GM12878 (cell line): ENCODE results near the gene POU3F3. TPM values are rescaled to one million over a fixed set of nuclear protein-coding genes. Genes with fewer than 3 reads are reported as not detected.

Source experiments
- ATAC-seq: fragments of 200-7000 bp; cut with Tn5 transposase; 3 replicates; pipeline ENCODE4 v1.9.1; 2020; ENCODE audit warnings: mild to moderate bottlenecking, moderate library complexity
- BruUV-seq: library from RNA; stranded (reverse); fragments of 400-500 nt; replicated peaks from 2 replicates; lab custom pipeline; 2021; lab: Mats Ljungman, UMichigan
- CTCF ChIA-PET: fragments of 300-600 bp; sonication (Branson Sonifier 250); formaldehyde crosslinking; extraction: SDS; loops from one replicate; lab custom pipeline; 2021; ENCODE audit warnings: inconsistent platforms; lab: Yijun Ruan, JAX
- POLR2A ChIA-PET: fragments of 350-600 bp; formaldehyde crosslinking; extraction: SDS; loops from one replicate; lab custom pipeline; 2021; ENCODE audit warnings: inconsistent platforms; lab: Charles Lee
- RAD21 ChIA-PET: fragments of 300-600 bp; sonication (Branson Sonifier 250); formaldehyde crosslinking; loops from one replicate; lab custom pipeline; 2023; ENCODE audit warnings: antibody characterized with exemption; ENCODE audit not compliant: unreplicated experiment; lab: Charles Lee
- SMC1A ChIA-PET: fragments of 300-600 bp; sonication (Branson Sonifier 250); formaldehyde crosslinking; loops from one replicate; lab custom pipeline; 2023; ENCODE audit not compliant: unreplicated experiment, uncharacterized antibody; lab: Charles Lee
- DNase-seq: peaks from one replicate; pipeline ENCODE4 v3.0.0-alpha.2; 2011; ENCODE audit warnings: low read depth, low spot score
- FAIRE-seq: peaks from 3 replicates; lab custom pipeline; 2011; peaks lifted over from hg19 to GRCh38; lab: Jason Lieb, UNC
- H2AFZ ChIP-seq: 2 replicates; pipeline ENCODE4 v1.6.0; 2011; ENCODE audit warnings: low read depth, low read length, control low read depth; ENCODE audit not compliant: control insufficient read depth
- H3K27ac ChIP-seq: 2 replicates; pipeline ENCODE4 v1.5.1; 2011; ENCODE audit warnings: control low read depth; ENCODE audit not compliant: control insufficient read depth, insufficient read depth
- H3K27me3 ChIP-seq, 2 experiments: replicated peaks in 1 of 2; 2 replicates each; pipeline versions ENCODE4 v1.6.0 to v1.6.1; 2011; ENCODE audit warnings: low read length in 1 of 2; ENCODE audit not compliant: control insufficient read depth in 2 of 2, insufficient read depth in 2 of 2
- H3K36me3 ChIP-seq, 2 experiments: 2 replicates each; pipeline ENCODE4 v1.5.1; 2011; ENCODE audit warnings: low read length in 1 of 2; ENCODE audit not compliant: control insufficient read depth in 2 of 2, insufficient read depth in 2 of 2
- H3K4me1 ChIP-seq: 2 replicates; pipeline ENCODE4 v1.6.1; 2011; ENCODE audit warnings: mild to moderate bottlenecking, low read length, moderate library complexity, mixed read lengths; ENCODE audit not compliant: control insufficient read depth, insufficient read depth
- H3K4me2 ChIP-seq: 2 replicates; pipeline ENCODE4 v1.6.0; 2011; ENCODE audit warnings: control low read depth; ENCODE audit not compliant: control insufficient read depth, insufficient read depth
- H3K4me3 ChIP-seq: fragments of 200-600 bp; sonication (generic); 2 replicates; pipeline ENCODE4 v1.5.1; 2016
- H3K79me2 ChIP-seq: 2 replicates; pipeline ENCODE4 v1.6.0; 2011; ENCODE audit warnings: low read length; ENCODE audit not compliant: control insufficient read depth, insufficient read depth
- H3K9ac ChIP-seq: 2 replicates; pipeline ENCODE4 v1.8.0; 2011; ENCODE audit warnings: low read length, control low read depth, mixed read lengths; ENCODE audit not compliant: control insufficient read depth, insufficient read depth
- H3K9me3 ChIP-seq: replicated peaks from 3 replicates; pipeline ENCODE4 v1.5.1; 2011; ENCODE audit warnings: mild to moderate bottlenecking, low read length; ENCODE audit not compliant: control insufficient read depth, insufficient read depth
- H4K20me1 ChIP-seq: 2 replicates; pipeline ENCODE4 v1.6.0; 2011; ENCODE audit not compliant: control insufficient read depth, insufficient read depth
- BMI1 ChIP-seq: fragments of 450-650 bp; IDR thresholded peaks from 2 replicates; pipeline ENCODE4 v1.6.1; 2016; ENCODE audit warnings: mild to moderate bottlenecking, moderate library complexity, borderline replicate concordance
- CTCF ChIP-seq, 3 experiments: IDR thresholded peaks in 2 of 3; conservative IDR thresholded peaks in 1 of 3; 2 replicates each; pipeline ENCODE4 v1.5.1; 2011; ENCODE audit warnings: low read depth in 3 of 3, low read length in 3 of 3, mild to moderate bottlenecking in 3 of 3, control low read depth in 2 of 3, moderate library complexity in 2 of 3, inconsistent platforms in 1 of 3, mixed read lengths in 1 of 3; ENCODE audit not compliant: control insufficient read depth in 2 of 3, insufficient read depth in 1 of 3; ENCODE audit errors: extremely low read depth in 1 of 3
- MXI1 ChIP-seq: fragments of 150-350 bp; IDR thresholded peaks from 2 replicates; pipeline ENCODE4 v1.6.1; 2011; ENCODE audit warnings: low read depth, mild to moderate bottlenecking, inconsistent platforms, low read length, improper control_type of control experiment
- NFXL1 ChIP-seq: fragments of 450-650 bp; IDR thresholded peaks from 2 replicates; pipeline ENCODE4 v1.6.1; 2017; ENCODE audit warnings: antibody characterized with exemption, mild to moderate bottlenecking, borderline replicate concordance
- PAX8 ChIP-seq: fragments of 450-650 bp; IDR thresholded peaks from 2 replicates; pipeline ENCODE4 v1.6.1; 2017; ENCODE audit warnings: mild to moderate bottlenecking, moderate library complexity
- POLR2AphosphoS5 ChIP-seq: IDR thresholded peaks from 2 replicates; pipeline ENCODE4 v1.6.1; 2011; ENCODE audit warnings: mild to moderate bottlenecking, low read length, inconsistent platforms
- RFX5 ChIP-seq: IDR thresholded peaks from 2 replicates; pipeline ENCODE4 v1.6.1; 2011; ENCODE audit warnings: low read depth, low read length, improper control_type of control experiment
- SKIL ChIP-seq: fragments of 450-650 bp; IDR thresholded peaks from 2 replicates; pipeline ENCODE4 v1.6.1; 2017; ENCODE audit warnings: mild to moderate bottlenecking, low read depth, inconsistent platforms; ENCODE audit not compliant: poor library complexity, severe bottlenecking
- SUPT20H ChIP-seq: IDR thresholded peaks from 2 replicates; pipeline ENCODE4 v1.6.1; 2011; ENCODE audit warnings: low read depth, mild to moderate bottlenecking, low read length, moderate library complexity, borderline replicate concordance; ENCODE audit not compliant: control insufficient read depth
- ZZZ3 ChIP-seq: IDR thresholded peaks from 2 replicates; pipeline ENCODE4 v1.6.1; 2011; ENCODE audit warnings: low read depth; ENCODE audit not compliant: control insufficient read depth, insufficient read length
- WGBS: methylation state at CpG from one replicate; pipeline ENCODE4 v1.1.6; 2016; ENCODE audit warnings: low lambda C conversion rate; ENCODE audit not compliant: insufficient replicate concordance, insufficient coverage; ENCODE audit errors: missing lambda C conversion rate; 5-methylcytosine and 5-hydroxymethylcytosine counted together
- in situ Hi-C: fragments of 300-500 bp; cut with MboI; formaldehyde crosslinking; loops from 9 replicates; pipeline ENCODE4 v1.14.3; 2018; ENCODE audit warnings: mixed read lengths
- intact Hi-C: fragments of 100-400 bp; cut with micrococcal nuclease; formaldehyde crosslinking; loops from one replicate; pipeline ENCODE4 v1.14.2; 2022; ENCODE audit not compliant: unreplicated experiment
- polyA plus RNA-seq, 11 experiments: library from polyadenylated mRNA; depleted of rRNA in 4 of 11; unstranded in 6 of 11; stranded (reverse) in 5 of 11; fragments of >200 nt; fragmentation: Nextera tagmentation in 4 of 11; fragmentation: Illumina TruSeq in 1 of 11; extraction: Ambion mirVana in 4 of 11; extraction: Trizol in 1 of 11; gene quantifications; 1 replicate in 1 of 11; 2 replicates in 10 of 11; pipeline versions ENCODE4 v1.2.1 to v1.2.3, GENCODE V29; 2011 to 2016; ENCODE audit warnings: inconsistent platforms in 2 of 11, missing spikeins in 2 of 11, low read depth in 1 of 11
- total RNA-seq, 4 experiments: library from RNA; depleted of rRNA in 3 of 4; stranded (reverse); fragments of >200 nt in 3 of 4; fragmentation: Illumina TruSeq in 1 of 4; extraction: Trizol in 1 of 4; gene quantifications; 2 replicates each; pipeline versions ENCODE4 v1.2.1 to v1.2.3, GENCODE V29; 2013 to 2021

POU3F3 gene
- total and polyA plus RNA-seq, 10 of the 15 experiments (the other 5 are each of a cell fraction or from before 2014, with no cell fraction given), result not detected

- H2AFZ ChIP-seq, result no peak overlapping the region
- ChIA-PET SMC1A (no interaction called here), POLR2A (no interaction called here), RAD21 (no interaction called here), CTCF (interaction anchor here (0.6 kb wide), 2 partner anchors 26 to 825 kb away, joined by 3 read pairs; no protein-coding TSS in a partner anchor)
- no peaks in the 10 kb centered on the region for H4K20me1 ChIP-seq
- no peaks in the 10 kb centered on the region for H3K36me3 ChIP-seq
- WGBS, result 35% methylated on average over 14 of the region's 14 CpGs
- H3K9me3 ChIP-seq, result no peaks in the 10 kb centered on the region
- intact Hi-C loops, result no loop called here
- no peak overlapping the region for H3K9ac ChIP-seq
- H3K79me2 ChIP-seq, result no peaks in the 10 kb centered on the region
- DNase-seq, result no peak
- H3K4me3 ChIP-seq, result no peak overlapping the region
- BruUV-seq, result no TSS peak
- no peak for TF ChIP-seq ZZZ3
- TF ChIP-seq SKIL, result no peak
- no peak for TF ChIP-seq BMI1
- TF ChIP-seq RFX5, result no peak
- no peak for TF ChIP-seq PAX8
- no peak for TF ChIP-seq CTCF (IDR thresholded peaks at IDR 0.05 in 2 of 3, conservative IDR thresholded peaks at IDR 0.05 in 1 of 3; ENCODE audit: control insufficient read depth in 2 of 3, extremely low read depth in 1 of 3, insufficient read depth in 1 of 3, low read depth in 3 of 3, low read length in 3 of 3)
- no peak for TF ChIP-seq SUPT20H
- TF ChIP-seq MXI1, result no peak
- no peak for TF ChIP-seq NFXL1
- no peak for TF ChIP-seq POLR2AphosphoS5
- H3K27ac ChIP-seq, result no peak overlapping the region
- H3K27me3 ChIP-seq, result peaks cover 7% of the 10 kb centered on the region in 2 experiments
- no peak for ATAC-seq
- H3K4me2 ChIP-seq, result no peak overlapping the region
- no peak for FAIRE-seq
- in situ Hi-C loops, result loop anchor here (10.0 kb wide), 1 partner anchor 1712 kb away; no protein-coding TSS in a partner anchor
- H3K4me1 ChIP-seq, result no peaks in the 10 kb centered on the region
These were observed 23.0 kb downstream of the POU3F3 start for GRCh38 chr2:104876606-104877570.
